SW 1271 (cell line): ENCODE results near the gene PSMB11.

ENCODE experiments used
- DNase-seq, 2 experiments: peaks; one replicate each; lab custom pipeline; 2025; lab: John Stamatoyannopoulos, UW

The PSMB11 gene

DNA sequence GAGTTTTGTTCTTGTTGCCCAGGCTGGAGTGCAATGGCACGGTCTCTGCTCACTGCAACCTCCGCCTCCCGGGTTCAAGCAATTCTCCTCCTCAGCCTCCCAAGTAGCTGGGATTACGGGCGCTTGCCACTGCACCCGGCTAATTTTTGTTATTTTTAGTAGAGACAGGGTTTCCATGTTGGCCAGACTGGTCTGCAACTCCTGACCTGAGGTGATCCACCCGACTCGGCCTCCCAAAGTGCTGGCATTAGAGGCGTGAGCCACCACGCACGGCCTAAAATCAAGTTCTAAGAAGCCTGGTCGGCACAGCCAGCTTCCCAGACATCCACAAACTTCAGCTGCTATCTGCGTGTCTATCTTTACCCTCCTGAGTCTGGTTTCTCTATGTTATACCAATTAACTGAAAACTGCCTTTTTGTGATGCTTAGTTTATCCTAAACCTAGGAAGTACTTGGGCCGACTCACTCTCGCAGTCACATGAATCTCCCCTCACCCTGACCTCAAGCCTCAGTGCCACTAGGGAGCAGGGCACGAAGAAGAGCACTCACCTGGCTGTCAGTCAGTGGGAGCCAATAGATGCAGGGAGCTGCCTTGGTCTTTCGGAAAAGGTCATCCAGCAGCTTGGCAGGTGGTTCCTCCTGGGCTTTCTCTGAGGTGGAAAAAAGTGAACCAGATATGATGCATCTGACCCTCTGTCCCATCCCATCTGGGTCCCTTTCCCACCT lies 18.7 kb downstream of the PSMB11 start:
- no peak for DNase-seq

- no peak for DNase-seq
Observed at GRCh38 chr14:23062002-23062401, 20.0 kb downstream of the PSMB11 start.

DNA sequence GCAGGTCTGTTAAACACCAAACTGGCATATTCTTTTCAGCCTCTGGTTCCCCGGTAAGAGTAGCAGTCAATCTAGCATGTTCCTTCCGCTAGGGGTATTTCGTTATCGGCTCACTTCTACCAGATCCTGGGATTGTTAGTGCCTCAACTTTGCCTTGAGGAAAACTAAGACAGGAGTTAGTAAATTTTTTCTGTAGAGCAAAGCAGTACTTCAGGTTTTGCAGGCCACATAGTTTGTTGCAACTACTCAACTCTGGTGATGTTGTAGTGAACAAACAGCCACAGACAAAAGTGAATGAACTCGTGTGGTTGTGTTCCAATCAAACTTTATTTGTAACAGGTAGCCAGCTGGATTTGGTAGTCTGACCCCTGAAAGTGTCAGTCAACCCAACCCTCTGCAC lies 21.6 kb downstream of the PSMB11 start:
- no peak for DNase-seq

- DNase-seq = no peak
Observed at GRCh38 chr14:23066368-23066767, 24.4 kb downstream of the PSMB11 start.

DNA sequence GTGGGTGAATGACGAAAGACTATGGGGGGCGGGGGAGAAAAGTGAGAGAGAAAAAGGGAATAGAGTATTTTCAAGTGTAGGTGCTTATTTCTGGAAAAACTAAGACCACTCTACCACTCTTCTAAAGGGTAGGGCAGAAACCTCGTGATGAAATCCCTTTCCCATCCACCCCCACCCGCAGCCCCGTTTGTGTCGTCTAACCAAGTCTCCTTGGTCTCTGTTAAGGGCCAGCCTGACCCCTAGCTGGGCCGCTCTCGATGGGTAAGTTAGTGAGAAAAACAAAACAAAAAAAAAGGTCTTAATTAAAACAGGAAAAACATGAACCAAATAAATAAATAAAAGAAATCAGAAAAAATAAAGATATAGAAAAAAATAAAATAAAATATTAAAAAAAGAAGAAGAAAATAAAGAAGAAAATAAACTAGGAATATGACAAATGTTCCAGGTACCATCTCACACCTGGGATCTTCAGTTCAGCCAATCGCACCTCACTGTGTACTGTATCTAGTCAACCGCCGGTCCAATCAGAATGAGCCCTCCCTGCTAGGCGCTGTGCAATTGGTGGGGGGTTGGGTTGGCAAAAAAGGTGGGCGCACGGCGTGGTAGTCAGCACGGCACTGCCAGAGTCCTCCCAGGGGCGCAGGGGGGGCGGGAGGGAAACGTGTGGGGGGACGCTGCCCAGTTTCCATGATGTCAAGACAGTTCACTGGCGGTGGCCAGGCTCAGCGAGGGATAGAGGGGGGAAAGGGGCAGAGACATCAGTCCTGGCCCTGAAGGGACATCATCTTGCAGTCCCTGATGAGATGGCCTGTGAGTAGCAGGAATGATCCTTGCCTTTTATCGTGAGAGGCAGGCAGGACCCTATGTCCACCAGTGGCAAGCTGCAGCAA lies 25.1 kb downstream of the PSMB11 start:
- DNase-seq = no peak

- DNase-seq = no peak
Observed at GRCh38 chr14:23067847-23068788, 26.1 kb downstream of the PSMB11 start.

DNA sequence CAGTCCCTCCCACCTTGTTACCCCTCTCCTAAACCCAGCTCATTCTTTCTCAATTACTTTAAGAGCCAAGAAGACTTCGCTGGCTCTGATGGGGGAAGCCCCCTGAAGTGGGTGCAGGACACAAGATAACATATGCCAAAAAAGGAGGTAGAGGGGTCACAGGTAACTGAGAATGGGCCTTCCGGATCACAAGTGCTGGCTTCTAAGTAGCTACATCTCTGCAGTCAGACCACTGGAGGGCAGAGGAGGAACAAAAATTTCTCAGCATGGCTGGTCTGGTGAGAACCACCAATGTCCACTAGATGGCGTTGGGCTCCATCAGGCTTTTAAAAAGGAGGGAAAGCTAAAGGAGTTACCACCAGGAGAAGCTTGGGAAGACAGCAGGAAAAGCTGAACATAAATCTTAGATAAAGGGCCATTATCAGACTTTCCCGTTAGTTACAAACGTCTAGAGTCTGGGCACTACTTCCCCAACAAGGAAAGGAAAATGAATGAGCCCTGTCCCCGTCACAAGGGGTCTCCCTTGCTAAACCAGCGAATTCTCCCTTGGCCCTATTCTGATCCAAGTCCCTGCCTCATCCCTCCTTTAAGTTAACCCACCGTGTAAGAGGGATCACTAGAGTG lies 26.9 kb downstream of the PSMB11 start:
- DNase-seq = no peak

DNA sequence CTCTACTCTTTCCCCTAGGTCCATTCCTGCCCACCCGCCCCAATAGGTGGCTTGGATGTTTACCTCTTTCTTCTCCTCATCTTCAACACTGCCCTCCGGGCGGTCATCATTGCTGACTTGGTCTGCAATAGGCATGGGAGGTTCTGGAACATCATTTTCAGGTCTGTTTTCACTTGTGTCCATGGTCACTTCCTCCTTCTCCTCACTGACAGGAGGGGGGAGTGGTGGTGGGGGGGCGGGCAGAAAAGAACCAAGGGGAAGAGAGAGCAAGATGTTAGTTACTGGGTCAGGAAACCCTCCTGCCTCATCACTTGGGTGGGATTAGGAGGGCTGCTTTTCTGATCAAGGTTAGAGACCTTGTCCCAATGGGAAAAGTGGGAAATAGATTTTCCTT lies 27.4 kb downstream of the PSMB11 start:
- no peak for DNase-seq

DNA sequence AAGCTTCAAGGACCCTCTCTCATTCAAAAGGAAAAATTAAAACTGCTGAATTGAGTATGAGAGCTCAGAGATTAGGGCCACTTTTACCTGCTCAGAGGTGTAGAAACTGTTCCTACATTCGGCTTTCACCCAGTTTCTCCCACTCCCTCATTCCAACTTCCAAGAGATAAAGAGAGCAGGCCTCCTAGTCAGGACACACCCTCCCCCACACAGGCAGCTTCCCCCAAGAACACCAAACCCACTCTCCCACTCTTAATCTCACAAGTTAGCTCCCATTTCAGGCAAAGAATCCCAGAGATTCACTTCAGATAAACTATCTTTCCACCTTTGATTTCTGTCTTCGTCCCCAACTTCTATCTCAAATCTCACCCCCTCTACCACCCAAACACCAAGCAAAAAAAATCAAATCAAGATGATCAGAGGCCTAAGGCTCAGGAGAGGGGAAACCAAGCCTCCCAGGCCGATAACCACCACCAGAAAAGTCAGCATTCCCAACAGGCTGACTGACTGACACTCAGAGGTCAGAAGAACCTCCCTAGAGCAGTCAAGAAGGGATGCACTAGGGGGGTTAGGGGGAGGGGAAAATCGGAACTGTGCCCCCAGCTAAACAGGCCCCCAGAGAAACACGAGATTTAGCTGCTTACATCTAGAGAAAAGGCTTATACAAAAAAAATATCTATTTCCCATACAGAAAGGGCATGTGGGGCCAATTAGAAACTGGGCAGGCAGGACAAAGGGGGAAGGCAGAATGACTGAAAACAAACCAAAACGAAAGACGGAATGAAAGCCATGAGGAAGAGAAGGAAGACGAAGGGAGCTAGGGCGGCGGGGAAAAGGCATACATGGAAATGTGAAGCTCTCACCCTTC lies 28.5 kb downstream of the PSMB11 start:
- DNase-seq = no peak

DNA sequence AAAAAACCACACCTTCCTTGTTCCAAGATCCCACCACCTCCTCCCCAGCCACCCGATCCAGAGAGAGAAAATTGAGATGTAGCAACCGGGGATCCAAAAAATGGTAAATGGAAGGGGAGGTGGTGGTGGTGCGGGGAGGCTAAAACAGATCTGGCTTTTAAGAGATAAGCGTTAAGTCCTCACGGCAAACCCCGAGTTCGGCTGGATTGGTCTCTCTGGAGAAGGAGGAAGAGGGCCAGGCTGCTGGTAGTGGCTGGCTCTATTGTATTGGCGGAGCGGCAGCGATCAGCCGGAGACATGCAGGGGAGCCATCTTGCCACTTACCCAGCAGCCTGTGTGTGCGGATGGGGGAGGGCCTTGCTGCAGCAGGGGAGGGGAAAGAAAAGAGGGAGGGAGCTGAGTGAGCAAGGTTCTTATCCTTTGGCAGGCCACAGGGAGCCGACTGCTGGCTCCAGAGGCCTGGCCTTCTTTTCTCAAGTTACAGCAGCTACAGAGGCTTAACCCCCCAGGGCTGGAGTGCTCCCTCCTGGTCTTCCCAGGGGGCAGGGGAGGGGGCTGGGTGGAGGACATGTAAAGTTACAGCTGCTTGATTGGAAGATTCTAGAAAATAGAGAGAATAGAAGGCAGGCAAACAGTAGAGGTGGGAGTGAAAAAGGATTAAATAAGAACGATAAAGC lies 29.4 kb downstream of the PSMB11 start:
- DNase-seq = no peak

GRCh38 chr14:23071921-23072539 lies 30.0 kb downstream of the PSMB11 start:
- DNase-seq = no peak

- no peak for DNase-seq
Observed at GRCh38 chr14:23074906-23075305, 32.9 kb downstream of the PSMB11 start.

DNA sequence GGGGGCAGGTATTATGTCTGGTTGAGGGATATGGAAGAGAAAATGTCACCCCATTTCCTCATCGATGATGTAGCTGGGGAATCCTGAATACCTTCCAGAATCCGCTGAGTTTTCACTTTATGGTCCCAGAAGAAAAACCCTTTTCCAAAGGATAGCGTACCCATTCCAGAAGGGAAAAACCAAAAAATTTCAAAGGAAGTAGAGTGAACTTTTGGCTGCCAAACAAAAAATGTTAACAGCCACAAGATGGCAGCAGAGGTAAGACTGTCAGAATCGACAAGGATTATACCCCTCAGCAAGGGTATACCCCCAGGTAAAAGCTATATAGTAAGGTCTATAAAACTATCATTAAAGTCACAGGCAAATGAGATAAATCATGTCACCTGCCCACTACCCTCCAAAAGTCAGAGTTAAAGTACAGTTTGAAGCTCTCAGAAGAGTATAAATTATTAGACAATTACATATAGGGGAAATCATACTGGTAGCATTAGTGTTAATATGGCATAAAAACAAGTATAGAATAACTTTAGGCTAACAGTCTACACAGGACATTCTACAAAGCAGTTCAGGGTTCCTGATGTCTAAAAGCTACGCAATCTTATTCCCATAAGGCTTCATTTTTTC lies 34.9 kb downstream of the PSMB11 start:
- DNase-seq = no peak

- no peak for DNase-seq
Observed at GRCh38 chr14:23077962-23078361, 36.0 kb downstream of the PSMB11 start.

DNA sequence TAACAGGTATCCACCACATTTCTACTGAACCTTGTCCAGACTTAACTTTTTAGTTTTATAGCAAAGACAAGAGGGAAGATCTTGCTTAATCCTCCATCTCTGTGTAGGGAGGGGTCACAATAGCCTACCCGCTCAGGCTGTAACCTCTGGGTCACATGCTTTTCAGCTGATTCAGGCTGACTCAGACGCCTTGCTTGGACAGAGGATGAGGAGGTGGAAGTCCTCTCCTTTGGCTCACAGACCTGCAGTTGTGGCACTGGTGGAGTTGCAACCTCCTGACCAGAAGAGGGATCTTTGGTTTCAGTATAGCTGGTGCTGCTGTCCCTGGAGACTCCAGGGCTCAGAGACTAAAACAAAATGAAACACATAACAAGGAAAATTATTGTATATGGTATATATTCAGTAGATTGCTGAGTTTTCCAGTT lies 36.7 kb downstream of the PSMB11 start:
- DNase-seq = no peak

GRCh38 chr14:23079716-23080115 lies 37.7 kb downstream of the PSMB11 start:
- DNase-seq = no peak

- DNase-seq = no peak
Observed at GRCh38 chr14:23080474-23080873, 38.5 kb downstream of the PSMB11 start.

GRCh38 chr14:23085458-23085857 lies 43.4 kb downstream of the PSMB11 start:
- DNase-seq = no peak

- no peak for DNase-seq
Observed at GRCh38 chr14:23086565-23086964, 44.6 kb downstream of the PSMB11 start.
